Naive thymus-derived CD4-positive, alpha-beta T cell (primary cell): ENCODE measurements around the gene CYB5R4. TPM values are rescaled to one million over a fixed set of nuclear protein-coding genes. Genes with fewer than 3 reads are reported as not detected.
A peak's percentile ranks its signal among the peaks of the same experiment; 100 is the strongest.

Source experiments
- ATAC-seq: fragments of 150-1000 bp; cut with Tn5 transposase; 2 replicates; pipeline ENCODE4 v1.10.0; 2021; ENCODE audit warnings: mild to moderate bottlenecking, moderate library complexity
- CTCF ChIA-PET: fragments of 350-600 bp; sonication (Branson Sonifier 250); formaldehyde crosslinking; loops from one replicate; lab custom pipeline; 2021; ENCODE audit warnings: antibody characterized with exemption; lab: Charles Lee
- POLR2A ChIA-PET: fragments of 350-600 bp; sonication (Branson Sonifier 250); formaldehyde crosslinking; loops from one replicate; lab custom pipeline; 2021; ENCODE audit warnings: antibody characterized with exemption, inconsistent platforms; lab: Charles Lee
- DNase-seq, 9 donors: peaks; one replicate each; pipeline versions ENCODE4 v3.0.0 to v3.0.0-alpha.2; 2020 to 2022; ENCODE audit warnings: mixed read lengths in 1 of 9
- H3K27ac ChIP-seq: one replicate; pipeline ENCODE4 v1.7.0; 2013; ENCODE audit warnings: mild to moderate bottlenecking, low read depth, low read length, moderate library complexity
- H3K27me3 ChIP-seq, 2 donors: one replicate each; pipeline ENCODE4 v1.7.0; 2013; ENCODE audit warnings: low read length in 2 of 2, mild to moderate bottlenecking in 2 of 2, moderate library complexity in 2 of 2; ENCODE audit not compliant: control insufficient read depth in 2 of 2, insufficient read depth in 2 of 2
- H3K36me3 ChIP-seq, 3 experiments: 1 replicate in 2 of 3; 2 replicates in 1 of 3; pipeline ENCODE4 v1.7.0; 2013; ENCODE audit warnings: low read length in 3 of 3, mild to moderate bottlenecking in 3 of 3, moderate library complexity in 1 of 3; ENCODE audit not compliant: insufficient read depth in 3 of 3, control insufficient read depth in 2 of 3
- H3K4me1 ChIP-seq, 2 donors: one replicate each; pipeline ENCODE4 v1.7.0; 2013; ENCODE audit warnings: low read length in 2 of 2, mild to moderate bottlenecking in 2 of 2, moderate library complexity in 1 of 2; ENCODE audit not compliant: control insufficient read depth in 2 of 2, insufficient read depth in 2 of 2
- H3K4me3 ChIP-seq: 2 replicates; pipeline ENCODE4 v1.7.0; 2013; ENCODE audit warnings: mild to moderate bottlenecking, low read length
- H3K9me3 ChIP-seq, 3 experiments: 1 replicate in 2 of 3; 2 replicates in 1 of 3; pipeline ENCODE4 v1.7.0; 2013; ENCODE audit warnings: low read length in 3 of 3; ENCODE audit not compliant: control insufficient read depth in 2 of 3
- H3K27ac Mint-ChIP-seq, 9 donors: one replicate each; pipeline ENCODE4 v1.8.0; 2020 to 2022; ENCODE audit warnings: mixed read lengths in 9 of 9, mild to moderate bottlenecking in 8 of 9, moderate library complexity in 5 of 9, inconsistent platforms in 2 of 9
- H3K27me3 Mint-ChIP-seq, 5 donors: one replicate each; pipeline ENCODE4 v1.8.0; 2021 to 2022; ENCODE audit warnings: mixed read lengths in 5 of 5, mild to moderate bottlenecking in 1 of 5
- H3K36me3 Mint-ChIP-seq, 5 donors: one replicate each; pipeline ENCODE4 v1.8.0; 2020 to 2022; ENCODE audit warnings: mixed read lengths in 5 of 5, mild to moderate bottlenecking in 3 of 5, inconsistent platforms in 1 of 5
- H3K4me1 Mint-ChIP-seq, 7 donors: one replicate each; pipeline ENCODE4 v1.8.0; 2020 to 2022; ENCODE audit warnings: mixed read lengths in 7 of 7, mild to moderate bottlenecking in 3 of 7, inconsistent platforms in 1 of 7
- H3K4me3 Mint-ChIP-seq, 10 donors: one replicate each; pipeline ENCODE4 v1.8.0; 2020 to 2022; ENCODE audit warnings: mild to moderate bottlenecking in 10 of 10, mixed read lengths in 10 of 10, moderate library complexity in 6 of 10, inconsistent platforms in 2 of 10
- H3K9me3 Mint-ChIP-seq, 11 donors: one replicate each; pipeline ENCODE4 v1.8.0; 2020 to 2022; ENCODE audit warnings: mixed read lengths in 11 of 11, mild to moderate bottlenecking in 4 of 11, inconsistent platforms in 1 of 11, moderate library complexity in 1 of 11
- intact Hi-C, 2 donors: fragments of 100-400 bp; cut with micrococcal nuclease; formaldehyde crosslinking; loops; one replicate each; pipeline ENCODE4 v1.15.1; 2023
- polyA plus RNA-seq, 2 donors: library from polyadenylated mRNA; unstranded; fragments of 300-500 nt; fragmentation: Illumina TruSeq; gene quantifications; one replicate each; pipeline ENCODE4 v1.2.3, GENCODE V29; 2021
- total RNA-seq, 6 experiments: library from RNA in 5 of 6; stranded (reverse) in 5 of 6; gene quantifications; 1 replicate in 5 of 6; 2 replicates in 1 of 6; pipeline ENCODE4 v1.2.3 and lab custom pipeline; 2021 to 2026

Gene CYB5R4, protein sequence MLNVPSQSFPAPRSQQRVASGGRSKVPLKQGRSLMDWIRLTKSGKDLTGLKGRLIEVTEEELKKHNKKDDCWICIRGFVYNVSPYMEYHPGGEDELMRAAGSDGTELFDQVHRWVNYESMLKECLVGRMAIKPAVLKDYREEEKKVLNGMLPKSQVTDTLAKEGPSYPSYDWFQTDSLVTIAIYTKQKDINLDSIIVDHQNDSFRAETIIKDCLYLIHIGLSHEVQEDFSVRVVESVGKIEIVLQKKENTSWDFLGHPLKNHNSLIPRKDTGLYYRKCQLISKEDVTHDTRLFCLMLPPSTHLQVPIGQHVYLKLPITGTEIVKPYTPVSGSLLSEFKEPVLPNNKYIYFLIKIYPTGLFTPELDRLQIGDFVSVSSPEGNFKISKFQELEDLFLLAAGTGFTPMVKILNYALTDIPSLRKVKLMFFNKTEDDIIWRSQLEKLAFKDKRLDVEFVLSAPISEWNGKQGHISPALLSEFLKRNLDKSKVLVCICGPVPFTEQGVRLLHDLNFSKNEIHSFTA
- total RNA-seq (10 to 100 TPM; 17.8 to 38.6 (median 21.0) TPM), polyA plus RNA-seq (10 to 100 TPM; 14.9 to 20.0 TPM), total RNA-seq (lab: John Stamatoyannopoulos, UW) (25.3 reads per million, percentile 56 among the genes with 10 or more reads in this experiment)

DNA sequence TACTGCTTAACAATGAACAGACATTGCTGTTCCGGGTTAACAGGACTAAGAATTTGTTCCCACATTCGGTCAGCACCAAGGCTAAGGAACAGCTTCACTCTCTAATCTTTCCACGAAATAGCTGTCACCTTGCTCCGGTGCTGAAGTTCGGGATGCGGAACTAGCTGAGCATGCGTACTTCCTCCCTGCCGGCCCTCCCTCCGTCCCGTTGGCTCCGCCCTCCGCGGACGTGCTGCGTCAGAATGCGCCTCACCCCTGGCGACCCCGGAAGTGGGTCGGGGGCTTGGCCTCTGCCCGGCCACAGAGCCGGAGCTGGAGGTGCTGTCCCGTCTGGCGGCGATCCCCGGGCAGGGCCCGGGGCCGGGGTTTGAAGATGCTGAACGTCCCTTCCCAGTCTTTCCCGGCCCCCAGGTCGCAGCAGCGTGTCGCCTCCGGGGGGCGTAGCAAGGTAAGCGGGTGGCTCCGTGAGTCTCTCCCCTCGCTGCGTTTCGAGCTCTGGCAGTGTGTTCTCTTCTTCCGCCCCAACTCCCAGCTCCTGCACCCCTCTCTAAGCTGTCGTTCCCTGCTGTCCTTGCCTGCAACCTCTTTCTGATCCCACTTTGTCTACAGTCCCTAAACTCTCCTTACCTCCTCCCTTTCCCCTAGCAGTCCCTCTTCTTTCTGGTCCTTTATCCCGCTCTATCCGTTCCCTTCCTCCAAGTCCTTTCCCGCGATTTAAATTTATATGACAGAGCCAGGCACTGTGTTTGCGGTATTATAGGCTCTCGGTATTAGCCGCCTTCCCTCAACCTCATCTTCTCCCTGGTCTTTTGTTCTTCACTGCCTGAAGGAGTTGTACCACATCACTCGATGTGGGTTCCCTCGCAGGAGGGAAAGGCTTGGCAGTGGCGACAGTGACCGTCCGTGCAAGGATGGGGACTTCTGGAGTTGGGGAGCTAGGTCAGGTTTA is at the start of gene CYB5R4:
Gene CYB5R4 (plus strand): TSS at position 280 of the 949 bp plus-strand sequence. CDS start 94 bp downstream, at position 374.
- DNase-seq: peak; percentile 88 to 95 (median 94)
- Histone ChIP-seq H3K4me1 (peaks cover 14 to 21% of the 10 kb centered on the region in 2 donors), H3K27me3 (no peaks in the 10 kb centered on the region), H3K4me3 (peak within 1 kb of the TSS; percentile 92), H3K36me3 (peaks cover 0 to 4% (median 0%) of the 10 kb centered on the region in 3 experiments), H3K9me3 (no peaks in the 10 kb centered on the region), H3K27ac (peak within 1 kb of the TSS; percentile 82)
- peak within 1 kb of the TSS; percentile 87 to 100 (median 98) for H3K4me3 Mint-ChIP-seq
- intact Hi-C loops: loop anchor here (1.0 to 5.0 kb wide), 10 partner anchors 17 to 1819 kb away; partner anchors contain the start of genes CEP162 (in 2 of the 2), DOP1A (in 2 of the 2), PGM3 (in 2 of the 2) and RWDD2A (in 2 of the 2)
- H3K36me3 Mint-ChIP-seq: peaks cover under 1 to 8% (median 5%) of the 10 kb centered on the region in 5 donors
- peak within 1 kb of the TSS; percentile 85 to 96 (median 91) for H3K27ac Mint-ChIP-seq
- peaks cover 23 to 47% (median 37%) of the 10 kb centered on the region in 7 donors for H3K4me1 Mint-ChIP-seq
- peaks cover 8 to 18% (median 16%) of the 10 kb centered on the region in 5 donors for H3K27me3 Mint-ChIP-seq
- CTCF ChIA-PET: interaction anchor here (0.7 to 1.9 kb wide), 5 partner anchors 11 to 368 kb away, joined by 3 to 5 read pairs (median 3); partner anchors contain the start of gene CEP162
- POLR2A ChIA-PET: interaction anchor here (0.9 to 1.8 kb wide), 2 partner anchors 13 to 368 kb away, joined by 3 to 8 read pairs; partner anchors contain the start of gene CEP162
- peaks cover 0 to 2% (median 0%) of the 10 kb centered on the region in 11 donors for H3K9me3 Mint-ChIP-seq
- peak; percentile 98 for ATAC-seq

DNA sequence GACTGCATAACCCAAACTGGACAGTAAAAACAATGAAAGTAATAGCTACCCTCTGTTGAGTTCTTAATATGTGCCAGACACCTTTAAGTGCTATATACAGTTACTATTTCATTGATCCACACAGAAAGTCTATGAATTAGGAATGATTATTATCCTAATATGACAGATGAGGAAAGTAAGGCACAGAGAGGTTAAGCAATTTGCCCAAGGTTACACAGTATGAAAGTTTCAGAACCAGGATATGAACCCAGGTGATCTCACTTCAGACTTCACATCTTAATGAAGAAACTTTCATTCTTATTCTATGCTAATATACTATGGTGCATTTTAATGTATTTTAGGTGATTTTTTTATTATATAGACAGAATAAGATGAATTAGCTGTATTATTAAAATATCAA is 46.9 kb upstream of the CYB5R4 start:
- Histone ChIP-seq H3K36me3 (no peaks in the 10 kb centered on the region), H3K4me3 (no peak overlapping the region), H3K9me3 (no peaks in the 10 kb centered on the region), H3K27me3 (no peaks in the 10 kb centered on the region), H3K27ac (no peak overlapping the region), H3K4me1 (no peaks in the 10 kb centered on the region)
- Mint-ChIP-seq H3K9me3 (no peaks in the 10 kb centered on the region), H3K36me3 (no peaks in the 10 kb centered on the region), H3K4me3 (no peak overlapping the region), H3K27ac (no peak overlapping the region), H3K4me1 (no peaks in the 10 kb centered on the region), H3K27me3 (peaks cover 0 to 11% (median 5%) of the 10 kb centered on the region in 5 donors)
- no peak for DNase-seq
- no peak for ATAC-seq
- intact Hi-C loops: no loop called here
- CTCF ChIA-PET: no interaction called here
- POLR2A ChIA-PET: no interaction called here

DNA sequence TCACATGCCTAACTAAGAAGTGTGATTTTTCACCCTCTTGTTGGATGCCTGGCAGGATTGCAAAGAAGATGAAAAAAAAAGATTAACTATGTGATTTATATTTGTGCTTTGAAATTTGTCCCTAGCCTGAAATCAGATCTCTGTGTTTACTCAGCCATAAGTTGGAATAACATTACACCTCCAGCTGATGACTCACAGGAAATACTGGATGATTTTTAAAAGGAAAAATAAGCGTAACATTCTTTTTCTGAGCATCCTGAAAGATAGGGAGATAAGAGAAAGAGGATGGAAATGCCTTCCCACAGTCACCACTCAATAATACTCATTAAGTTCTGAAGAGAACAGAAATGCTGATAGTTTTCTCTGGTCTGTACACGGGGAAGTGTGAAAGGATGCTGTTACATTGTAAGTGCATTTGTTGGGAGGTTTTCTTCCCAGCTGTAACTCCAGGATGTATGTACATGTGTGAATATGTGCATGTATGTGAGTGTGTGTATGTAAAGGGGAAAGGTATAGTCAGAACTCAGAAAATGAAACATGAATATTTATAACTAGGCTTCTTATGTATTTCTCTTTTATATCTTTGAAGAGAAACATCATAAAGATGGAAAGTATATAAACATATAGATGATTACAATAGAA is 43.7 kb upstream of the CYB5R4 start:
- DNase-seq (no peak), ATAC-seq (no peak)
- Mint-ChIP-seq H3K4me1 (no peaks in the 10 kb centered on the region), H3K9me3 (no peaks in the 10 kb centered on the region), H3K4me3 (no peak overlapping the region), H3K36me3 (no peaks in the 10 kb centered on the region), H3K27me3 (peaks cover 0 to 11% (median 6%) of the 10 kb centered on the region in 5 donors), H3K27ac (no peak overlapping the region)
- H3K27me3 ChIP-seq: no peaks in the 10 kb centered on the region
- CTCF ChIA-PET: no interaction called here
- H3K9me3 ChIP-seq: no peaks in the 10 kb centered on the region
- intact Hi-C loops: no loop called here
- no peak overlapping the region for H3K4me3 ChIP-seq
- no peaks in the 10 kb centered on the region for H3K36me3 ChIP-seq
- POLR2A ChIA-PET: no interaction called here
- no peaks in the 10 kb centered on the region for H3K4me1 ChIP-seq
- H3K27ac ChIP-seq: no peak overlapping the region

DNA sequence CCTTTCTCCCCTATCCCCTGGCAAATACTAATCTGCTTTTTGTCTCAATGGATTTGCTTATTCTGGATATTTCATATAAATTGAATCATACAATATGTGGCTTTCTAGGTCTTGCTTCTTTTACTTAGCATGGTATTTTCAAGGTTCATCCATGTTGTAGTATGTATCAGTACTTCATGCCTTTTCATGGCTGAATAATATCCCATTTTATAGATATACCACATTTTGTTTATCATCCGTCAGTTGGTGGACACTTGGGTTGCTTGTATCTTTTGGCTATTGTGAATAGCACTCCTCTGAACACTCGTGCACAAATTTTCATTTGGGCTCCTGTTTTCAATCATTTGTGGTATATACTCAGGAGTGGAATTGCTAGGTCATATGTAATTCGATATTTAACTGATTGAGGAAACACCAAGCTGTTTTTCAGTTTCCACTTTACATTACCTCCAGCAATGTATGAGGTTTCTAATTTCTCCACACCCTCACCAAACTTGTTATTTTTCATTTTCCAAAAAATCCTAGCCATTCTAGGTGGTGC is 36.8 kb upstream of the CYB5R4 start:
- no peaks in the 10 kb centered on the region for H3K36me3 ChIP-seq
- no peak for ATAC-seq
- POLR2A ChIA-PET: no interaction called here
- DNase-seq: no peak
- intact Hi-C loops: no loop called here
- no peaks in the 10 kb centered on the region for H3K36me3 Mint-ChIP-seq
- CTCF ChIA-PET: no interaction called here
- H3K27ac Mint-ChIP-seq: no peak overlapping the region
- H3K4me3 ChIP-seq: no peak overlapping the region
- H3K27ac ChIP-seq: no peak overlapping the region
- peaks cover 0 to 6% (median 0%) of the 10 kb centered on the region in 11 donors for H3K9me3 Mint-ChIP-seq
- no peaks in the 10 kb centered on the region for H3K4me1 Mint-ChIP-seq
- peaks cover 0 to 13% (median 10%) of the 10 kb centered on the region in 5 donors for H3K27me3 Mint-ChIP-seq
- H3K4me1 ChIP-seq: no peaks in the 10 kb centered on the region
- H3K27me3 ChIP-seq: no peaks in the 10 kb centered on the region
- no peaks in the 10 kb centered on the region for H3K9me3 ChIP-seq
- H3K4me3 Mint-ChIP-seq: no peak overlapping the region

GRCh38 chr6:83824388-83824801 is 35.1 kb upstream of the CYB5R4 start:
- Mint-ChIP-seq H3K4me1 (no peaks in the 10 kb centered on the region), H3K4me3 (no peak overlapping the region), H3K27me3 (peaks cover 0 to 10% (median 8%) of the 10 kb centered on the region in 5 donors), H3K27ac (no peak overlapping the region), H3K9me3 (peaks cover 0 to 6% (median 0%) of the 10 kb centered on the region in 11 donors), H3K36me3 (no peaks in the 10 kb centered on the region)
- intact Hi-C loops: no loop called here
- ChIA-PET POLR2A (no interaction called here), CTCF (no interaction called here)
- no peak for DNase-seq
- Histone ChIP-seq H3K4me1 (no peaks in the 10 kb centered on the region), H3K27me3 (no peaks in the 10 kb centered on the region), H3K36me3 (no peaks in the 10 kb centered on the region), H3K4me3 (no peak overlapping the region), H3K27ac (no peak overlapping the region), H3K9me3 (no peaks in the 10 kb centered on the region)
- no peak for ATAC-seq
